GM20000 (cell line): ENCODE measurements around the gene RALB.

Source experiments
- DNase-seq: peaks from one replicate; pipeline ENCODE4 v3.0.0; 2012; ENCODE audit warnings: low spot score
- TF ChIP-seq, protein P1 (sequence below): IDR thresholded peaks from 2 replicates; pipeline ENCODE4 v1.5.1; 2012; ENCODE audit warnings: mild to moderate bottlenecking, control low read depth; ENCODE audit errors: extremely low read depth, missing control alignments

Gene RALB

DNA sequence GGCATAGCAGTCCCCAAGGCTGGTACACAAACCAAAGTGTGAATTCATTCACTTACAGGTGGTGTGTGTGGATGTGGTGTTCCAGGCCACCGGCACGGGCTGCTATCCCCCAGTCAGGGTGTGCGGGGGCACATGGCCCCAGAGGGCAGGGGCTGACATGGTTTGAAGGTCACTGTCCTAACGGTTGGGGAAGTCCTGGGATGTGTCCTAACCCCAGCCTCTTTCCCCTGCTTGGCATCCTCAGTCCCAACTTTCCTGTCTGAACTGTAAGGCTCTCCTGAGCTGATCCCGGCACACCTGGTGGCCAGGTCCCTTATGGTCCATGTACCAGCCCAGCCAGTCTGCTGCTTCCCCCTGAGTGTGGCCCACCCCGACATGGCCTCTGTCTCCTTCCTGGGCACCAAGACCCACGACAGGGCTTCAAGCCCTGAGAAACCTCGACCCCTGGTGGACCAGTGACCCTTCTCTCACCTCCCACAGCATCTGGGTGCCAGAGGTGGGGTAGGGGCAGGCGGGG lies 27.0 kb upstream of the RALB start:
- TF ChIP-seq, protein P1, sequence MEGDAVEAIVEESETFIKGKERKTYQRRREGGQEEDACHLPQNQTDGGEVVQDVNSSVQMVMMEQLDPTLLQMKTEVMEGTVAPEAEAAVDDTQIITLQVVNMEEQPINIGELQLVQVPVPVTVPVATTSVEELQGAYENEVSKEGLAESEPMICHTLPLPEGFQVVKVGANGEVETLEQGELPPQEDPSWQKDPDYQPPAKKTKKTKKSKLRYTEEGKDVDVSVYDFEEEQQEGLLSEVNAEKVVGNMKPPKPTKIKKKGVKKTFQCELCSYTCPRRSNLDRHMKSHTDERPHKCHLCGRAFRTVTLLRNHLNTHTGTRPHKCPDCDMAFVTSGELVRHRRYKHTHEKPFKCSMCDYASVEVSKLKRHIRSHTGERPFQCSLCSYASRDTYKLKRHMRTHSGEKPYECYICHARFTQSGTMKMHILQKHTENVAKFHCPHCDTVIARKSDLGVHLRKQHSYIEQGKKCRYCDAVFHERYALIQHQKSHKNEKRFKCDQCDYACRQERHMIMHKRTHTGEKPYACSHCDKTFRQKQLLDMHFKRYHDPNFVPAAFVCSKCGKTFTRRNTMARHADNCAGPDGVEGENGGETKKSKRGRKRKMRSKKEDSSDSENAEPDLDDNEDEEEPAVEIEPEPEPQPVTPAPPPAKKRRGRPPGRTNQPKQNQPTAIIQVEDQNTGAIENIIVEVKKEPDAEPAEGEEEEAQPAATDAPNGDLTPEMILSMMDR = no peak
- DNase-seq = no peak

- TF ChIP-seq, protein P1 = no peak
- DNase-seq = no peak
Measured at GRCh38 chr2:120226316-120226715, 26.3 kb upstream of the RALB start.

GRCh38 chr2:120227111-120227991 lies 25.3 kb upstream of the RALB start:
- TF ChIP-seq, protein P1 = no peak
- DNase-seq = no peak

GRCh38 chr2:120228503-120228902 lies 24.1 kb upstream of the RALB start:
- DNase-seq = no peak
- TF ChIP-seq, protein P1 = no peak

- TF ChIP-seq, protein P1 = no peak
- DNase-seq = no peak
Measured at GRCh38 chr2:120229341-120229740, 23.3 kb upstream of the RALB start.

GRCh38 chr2:120230515-120231471 lies 21.9 kb upstream of the RALB start:
- TF ChIP-seq, protein P1 = no peak
- no peak for DNase-seq
